ENCODE data around the gene PLP2. TPM values are rescaled to one million over a fixed set of nuclear protein-coding genes. Genes with fewer than 3 reads are reported as not detected.
A peak's percentile ranks its signal among the peaks of the same experiment; 100 is the strongest.

The PLP2 gene
- total and polyA plus RNA-seq, 10 donors: 30.2 to 100 (median 55.0) TPM

DNA sequence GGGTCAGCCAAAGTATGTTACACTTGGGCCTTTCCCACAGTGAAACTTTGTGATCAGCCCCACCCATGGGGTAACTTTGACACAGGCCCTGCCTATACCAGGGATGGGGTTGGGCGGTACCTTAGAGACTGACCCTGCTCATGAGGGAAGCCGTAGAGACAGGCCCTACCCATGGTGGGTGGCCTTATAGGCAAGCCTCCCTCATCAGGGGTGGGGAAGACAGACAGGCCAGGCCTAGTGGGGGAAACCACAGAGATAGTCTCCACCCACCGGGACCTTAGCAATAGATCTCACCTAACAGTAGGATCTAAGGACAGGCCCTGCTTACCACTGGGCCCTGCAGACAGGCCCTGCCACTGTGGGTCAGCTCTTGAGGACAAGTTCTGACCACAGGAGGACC lies 6.8 kb downstream of the PLP2 start:
- Histone ChIP-seq H3K27ac (no peak overlapping the region), H3K36me3 (peaks cover 0 to 94% (median 19%) of the 10 kb centered on the region in 6 donors), H3K27me3 (replicated peaks in 1 of 7) (no peaks in the 10 kb centered on the region), H3K4me3 (no peak overlapping the region), H3K9me3 (no peaks in the 10 kb centered on the region), H3K4me1 (peaks cover 0 to 23% (median 3%) of the 10 kb centered on the region in 6 donors)
- TF ChIP-seq, protein P1, sequence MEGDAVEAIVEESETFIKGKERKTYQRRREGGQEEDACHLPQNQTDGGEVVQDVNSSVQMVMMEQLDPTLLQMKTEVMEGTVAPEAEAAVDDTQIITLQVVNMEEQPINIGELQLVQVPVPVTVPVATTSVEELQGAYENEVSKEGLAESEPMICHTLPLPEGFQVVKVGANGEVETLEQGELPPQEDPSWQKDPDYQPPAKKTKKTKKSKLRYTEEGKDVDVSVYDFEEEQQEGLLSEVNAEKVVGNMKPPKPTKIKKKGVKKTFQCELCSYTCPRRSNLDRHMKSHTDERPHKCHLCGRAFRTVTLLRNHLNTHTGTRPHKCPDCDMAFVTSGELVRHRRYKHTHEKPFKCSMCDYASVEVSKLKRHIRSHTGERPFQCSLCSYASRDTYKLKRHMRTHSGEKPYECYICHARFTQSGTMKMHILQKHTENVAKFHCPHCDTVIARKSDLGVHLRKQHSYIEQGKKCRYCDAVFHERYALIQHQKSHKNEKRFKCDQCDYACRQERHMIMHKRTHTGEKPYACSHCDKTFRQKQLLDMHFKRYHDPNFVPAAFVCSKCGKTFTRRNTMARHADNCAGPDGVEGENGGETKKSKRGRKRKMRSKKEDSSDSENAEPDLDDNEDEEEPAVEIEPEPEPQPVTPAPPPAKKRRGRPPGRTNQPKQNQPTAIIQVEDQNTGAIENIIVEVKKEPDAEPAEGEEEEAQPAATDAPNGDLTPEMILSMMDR (IDR thresholded peaks at IDR 0.05 in 8 of 11, conservative IDR thresholded peaks at IDR 0.05 in 3 of 11): no peak
- TF ChIP-seq POLR2A (IDR thresholded peaks at IDR 0.05) (no peak), POLR2AphosphoS5 (IDR thresholded peaks at IDR 0.05) (no peak)
- 84 to 94% (median 90%) methylated on average over 3 of the region's 3 CpGs; no CpG with 5 or more reads in 1 of the 5 donors for WGBS, 5 donors
- DNase-seq: peak; percentile 41
- intact Hi-C loops (cut with DNase I; ENCODE audit: low total_unique reads): no loop called here

DNA sequence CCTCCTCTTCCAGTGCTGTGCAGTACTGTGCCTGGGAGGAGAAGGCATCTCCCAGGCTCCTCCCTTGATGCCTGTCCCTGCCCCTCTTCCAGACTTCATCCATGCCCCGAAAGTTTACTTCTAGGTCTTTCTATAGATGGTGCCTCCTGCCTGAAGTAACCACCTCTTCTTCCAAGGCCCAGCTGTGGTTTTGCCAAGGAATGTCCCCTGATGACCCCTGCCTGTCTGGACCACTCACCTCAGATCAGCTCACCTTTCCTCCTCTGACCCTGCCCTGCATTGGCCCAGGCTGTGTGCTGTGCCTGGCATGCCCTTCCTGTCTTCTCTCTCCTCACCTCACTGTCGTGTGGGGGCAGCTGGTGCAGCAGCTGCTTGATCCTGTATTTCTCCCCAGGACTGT lies 7.7 kb downstream of the PLP2 start:
- intact Hi-C loops (cut with DNase I; ENCODE audit: low total_unique reads): no loop called here
- WGBS, 5 donors: 74 to 100% (median 83%) methylated on average over 1 to 2 of the region's 2 CpGs
- peak; percentile 61 for DNase-seq
- peaks cover 0 to 89% (median 17%) of the 10 kb centered on the region in 6 donors for H3K36me3 ChIP-seq
- H3K27me3 ChIP-seq (replicated peaks in 1 of 7): no peaks in the 10 kb centered on the region
- H3K27ac ChIP-seq: peak overlapping the region in 1 of 8 donors; percentile 9
- no peak overlapping the region for H3K4me3 ChIP-seq
- peaks cover 0 to 24% (median 5%) of the 10 kb centered on the region in 6 donors for H3K4me1 ChIP-seq
- no peaks in the 10 kb centered on the region for H3K9me3 ChIP-seq
- TF ChIP-seq POLR2A (IDR thresholded peaks at IDR 0.05): no peak
- no peak for TF ChIP-seq POLR2AphosphoS5 (IDR thresholded peaks at IDR 0.05)
- TF ChIP-seq, protein P1 (IDR thresholded peaks at IDR 0.05 in 8 of 11, conservative IDR thresholded peaks at IDR 0.05 in 3 of 11): no peak

DNA sequence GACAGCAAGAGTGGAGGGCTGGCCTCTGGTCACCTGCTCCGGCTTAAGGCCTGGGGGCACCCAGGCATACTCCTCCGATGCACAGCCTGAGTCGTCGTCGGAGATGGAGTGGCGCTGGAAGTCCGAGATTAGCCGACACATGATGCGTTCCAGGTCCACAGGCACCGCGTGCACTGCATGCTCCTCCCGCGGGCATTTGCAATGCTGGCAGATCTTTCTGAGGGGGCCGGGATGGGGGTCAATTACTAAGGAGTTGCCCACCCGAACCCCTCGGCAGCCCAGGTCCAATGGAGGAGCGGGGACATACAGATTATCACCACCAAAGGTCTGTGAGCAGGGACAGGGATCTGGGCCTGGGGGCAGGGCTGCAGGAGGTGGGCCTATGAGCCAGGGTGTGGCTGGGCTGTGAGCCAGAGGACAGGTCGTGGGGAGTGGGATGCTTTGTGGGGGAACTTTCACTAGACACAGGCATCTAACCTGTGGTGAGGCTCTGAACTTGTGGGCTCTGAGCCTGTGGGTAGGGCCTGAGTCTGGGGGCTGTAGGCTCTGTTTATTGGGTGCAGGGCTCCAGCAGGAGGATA lies 12.1 kb downstream of the PLP2 start:
- intact Hi-C loops (cut with DNase I; ENCODE audit: low total_unique reads): no loop called here
- DNase-seq: peak; percentile 76
- TF ChIP-seq POLR2AphosphoS5 (IDR thresholded peaks at IDR 0.05): no peak
- TF ChIP-seq POLR2A (IDR thresholded peaks at IDR 0.05): no peak
- TF ChIP-seq, protein P1 (IDR thresholded peaks at IDR 0.05 in 8 of 11, conservative IDR thresholded peaks at IDR 0.05 in 3 of 11): no peak
- peaks cover 0 to 31% (median 12%) of the 10 kb centered on the region in 6 donors for H3K4me1 ChIP-seq
- 70 to 93% (median 85%) methylated on average over 2 to 18 of the region's 18 CpGs for WGBS, 5 donors
- H3K27me3 ChIP-seq (replicated peaks in 1 of 7): no peaks in the 10 kb centered on the region
- H3K27ac ChIP-seq: peak overlapping the region in 5 of 8 donors; percentile 62 to 87 (median 79)
- peaks cover 0 to 44% (median 8%) of the 10 kb centered on the region in 6 donors for H3K36me3 ChIP-seq
- peak overlapping the region in 1 of 8 donors; percentile 76 for H3K4me3 ChIP-seq
- no peaks in the 10 kb centered on the region for H3K9me3 ChIP-seq

Data from spleen (tissue), 11 donors.